Nucleus accumbens (tissue), 56 donors: ENCODE measurements around the gene PATZ1.
A peak's percentile ranks its signal among the peaks of the same experiment; 100 is the strongest.
"Not testable (repeated sequence)": the region's sequence is repeated elsewhere in the genome, so short reads cannot be mapped to it uniquely, and the experiment has no call there.

ENCODE experiments used
- DNase-seq, 56 donors: peaks; one replicate each; lab custom pipeline; 2025; lab: John Stamatoyannopoulos, UW

PATZ1 gene

GRCh38 chr22:31321421-31321820, 24.7 kb downstream of the PATZ1 start:
- DNase-seq = peak in 16 of 56 donors; percentile 9 to 56 (median 24)

- not testable (repeated sequence) for DNase-seq
Measured at GRCh38 chr22:31314220-31314619, 31.9 kb downstream of the PATZ1 start.

- DNase-seq = peak in 47 of 56 donors; percentile 6 to 80 (median 41)
Measured at GRCh38 chr22:31313366-31314147, 32.6 kb downstream of the PATZ1 start.

- DNase-seq = no peak
Measured at GRCh38 chr22:31308181-31308580, 38.0 kb downstream of the PATZ1 start.

GRCh38 chr22:31305194-31305593, 41.0 kb downstream of the PATZ1 start:
- DNase-seq = no peak

GRCh38 chr22:31302537-31302936, 43.6 kb downstream of the PATZ1 start:
- DNase-seq = no peak

GRCh38 chr22:31302006-31302405, 44.1 kb downstream of the PATZ1 start:
- no peak for DNase-seq

- DNase-seq = no peak
Measured at GRCh38 chr22:31300896-31301295, 45.2 kb downstream of the PATZ1 start.

GRCh38 chr22:31295831-31296657, 50.1 kb downstream of the PATZ1 start:
- no peak for DNase-seq

GRCh38 chr22:31295360-31295759, 50.8 kb downstream of the PATZ1 start:
- no peak for DNase-seq

- peak; percentile 36 to 95 (median 84) for DNase-seq
Measured at GRCh38 chr22:31292236-31292989, 53.7 kb downstream of the PATZ1 start, which contains the start of gene PIK3IP1. Gene PIK3IP1 (minus strand): TSS chr22:31292488. CDS start chr22:31292344, 144 bp downstream.

GRCh38 chr22:31291481-31292235, 54.5 kb downstream of the PATZ1 start:
- peak in 25 of 56 donors; percentile 10 to 77 (median 43) for DNase-seq

- peak in 55 of 56 donors; percentile 60 to 97 (median 89) for DNase-seq
Measured at GRCh38 chr22:31290494-31291471, 55.4 kb downstream of the PATZ1 start.

- no peak for DNase-seq
Measured at GRCh38 chr22:31289344-31289743, 56.8 kb downstream of the PATZ1 start.

- no peak for DNase-seq
Measured at GRCh38 chr22:31288496-31289240, 57.5 kb downstream of the PATZ1 start.

GRCh38 chr22:31287818-31288495, 58.2 kb downstream of the PATZ1 start:
- no peak for DNase-seq
